IMR-90 (cell line): Measurements from ENCODE around the gene PTH1R. TPM values are rescaled to one million over a fixed set of nuclear protein-coding genes. Genes with fewer than 3 reads are reported as not detected.
A peak's percentile ranks its signal among the peaks of the same experiment; 100 is the strongest.

Experiments used
- ATAC-seq: fragments of 200-7000 bp; cut with Tn5 transposase; 2 replicates; pipeline ENCODE4 v1.9.1; 2020; ENCODE audit warnings: low read depth, mild to moderate bottlenecking, moderate library complexity
- BruUV-seq: library from RNA; stranded (reverse); fragments of 400-500 nt; replicated peaks from 2 replicates; lab custom pipeline; 2021; lab: Mats Ljungman, UMichigan
- CTCF ChIA-PET: fragments of 300-600 bp; formaldehyde crosslinking; extraction: SDS; loops from one replicate; lab custom pipeline; 2021; ENCODE audit warnings: antibody characterized with exemption; lab: Yijun Ruan, JAX
- POLR2A ChIA-PET: fragments of 300-600 bp; sonication (Branson Sonifier 250); formaldehyde crosslinking; loops from one replicate; lab custom pipeline; 2022; ENCODE audit warnings: antibody characterized with exemption; ENCODE audit not compliant: unreplicated experiment; lab: Charles Lee
- DNase-seq: peaks from one replicate; pipeline ENCODE4 v3.0.0; 2013
- H2AFZ ChIP-seq: replicated peaks from 2 replicates; pipeline ENCODE3; 2013; ENCODE audit warnings: low read length, mild to moderate bottlenecking; ENCODE audit not compliant: poor library complexity
- H2AK5ac ChIP-seq: 2 replicates; pipeline ENCODE4 v1.6.1; 2013; ENCODE audit warnings: low read depth, low read length, inconsistent platforms
- H2AK9ac ChIP-seq: replicated peaks from 2 replicates; pipeline ENCODE3; 2013; ENCODE audit warnings: mild to moderate bottlenecking, low read depth, low read length, moderate library complexity; ENCODE audit not compliant: poor library complexity
- H2BK120ac ChIP-seq: 2 replicates; pipeline ENCODE4 v1.6.1; 2013; ENCODE audit warnings: low read depth, low read length, inconsistent platforms
- H2BK15ac ChIP-seq: 3 replicates; pipeline ENCODE4 v1.6.1; 2013; ENCODE audit warnings: low read depth, low read length, inconsistent platforms
- H2BK20ac ChIP-seq: 2 replicates; pipeline ENCODE4 v1.6.1; 2013; ENCODE audit warnings: low read depth, mild to moderate bottlenecking, inconsistent platforms, low read length, moderate library complexity
- H2BK5ac ChIP-seq: 2 replicates; pipeline ENCODE4 v1.6.1; 2013; ENCODE audit warnings: mild to moderate bottlenecking, low read depth, low read length, inconsistent platforms; ENCODE audit not compliant: poor library complexity, severe bottlenecking
- H3K14ac ChIP-seq: replicated peaks from 2 replicates; pipeline ENCODE4 v1.6.1; 2013; ENCODE audit warnings: low read depth, low read length, inconsistent platforms
- H3K18ac ChIP-seq: 2 replicates; pipeline ENCODE4 v1.6.1; 2013; ENCODE audit warnings: low read depth, low read length, control low read depth
- H3K23ac ChIP-seq: 2 replicates; pipeline ENCODE4 v1.6.1; 2013; ENCODE audit warnings: low read depth, low read length, inconsistent platforms
- H3K27ac ChIP-seq: 2 replicates; pipeline ENCODE4 v1.5.1; 2013; ENCODE audit warnings: mild to moderate bottlenecking, control low read depth, low read length; ENCODE audit not compliant: insufficient read depth
- H3K27me3 ChIP-seq: 2 replicates; pipeline ENCODE4 v1.6.1; 2013; ENCODE audit warnings: low read length; ENCODE audit not compliant: control insufficient read depth, insufficient read depth
- H3K36me3 ChIP-seq: 2 replicates; pipeline ENCODE4 v1.6.1; 2013; ENCODE audit warnings: low read length, mixed read lengths; ENCODE audit not compliant: control insufficient read depth, insufficient read depth
- H3K4ac ChIP-seq: 2 replicates; pipeline ENCODE4 v1.6.1; 2013; ENCODE audit warnings: low read depth, low read length, inconsistent platforms
- H3K4me1 ChIP-seq: 2 replicates; pipeline ENCODE4 v1.6.1; 2013; ENCODE audit warnings: low read length, mixed read lengths; ENCODE audit not compliant: control insufficient read depth, insufficient read depth
- H3K4me2 ChIP-seq: 2 replicates; pipeline ENCODE4 v1.6.1; 2013; ENCODE audit warnings: low read depth, mild to moderate bottlenecking, control low read depth, low read length, moderate library complexity
- H3K4me3 ChIP-seq: 2 replicates; pipeline ENCODE4 v1.5.1; 2013; ENCODE audit warnings: low read depth, mild to moderate bottlenecking, control low read depth, low read length, moderate library complexity; ENCODE audit not compliant: insufficient read depth
- H3K56ac ChIP-seq: 2 replicates; pipeline ENCODE4 v1.6.1; 2013; ENCODE audit warnings: low read length, inconsistent platforms; ENCODE audit not compliant: insufficient read depth; ENCODE audit errors: extremely low read depth
- H3K79me1 ChIP-seq, 2 experiments: 2 replicates each; pipeline ENCODE4 v1.6.1; 2013; ENCODE audit warnings: low read length in 2 of 2, inconsistent platforms in 1 of 2, low read depth in 1 of 2
- H3K9ac ChIP-seq: 2 replicates; pipeline ENCODE4 v1.6.1; 2013; ENCODE audit warnings: low read depth, low read length, control low read depth
- H3K9me1 ChIP-seq: 2 replicates; pipeline ENCODE4 v1.6.1; 2013; ENCODE audit warnings: low read length, inconsistent platforms; ENCODE audit not compliant: insufficient read depth
- H3K9me3 ChIP-seq: 2 replicates; pipeline ENCODE4 v1.6.1; 2013; ENCODE audit warnings: low read length; ENCODE audit not compliant: control insufficient read depth, insufficient read depth
- H4K20me1 ChIP-seq: 2 replicates; pipeline ENCODE4 v1.6.1; 2013; ENCODE audit warnings: low read length, inconsistent platforms; ENCODE audit not compliant: insufficient read depth
- H4K5ac ChIP-seq: 2 replicates; pipeline ENCODE4 v1.6.1; 2013; ENCODE audit warnings: mild to moderate bottlenecking, low read depth, low read length, control low read depth
- H4K8ac ChIP-seq, 2 experiments: 2 replicates each; pipeline ENCODE4 v1.6.1; 2013; ENCODE audit warnings: low read depth in 2 of 2, low read length in 2 of 2, control low read depth in 1 of 2, inconsistent platforms in 1 of 2
- H4K91ac ChIP-seq: 2 replicates; pipeline ENCODE4 v1.6.1; 2013; ENCODE audit warnings: low read depth, low read length, inconsistent platforms; ENCODE audit not compliant: insufficient read depth
- POLR2A ChIP-seq: IDR thresholded peaks from 2 replicates; pipeline ENCODE4 v1.6.1; 2012; ENCODE audit warnings: mild to moderate bottlenecking, low read depth, low read length
- WGBS, 2 experiments: methylation state at CpG; one replicate each; pipeline versions ENCODE4 v1.1.5 to v1.1.7; 2013; ENCODE audit warnings: missing lambda C conversion rate in 2 of 2; ENCODE audit not compliant: insufficient read length in 1 of 2; ENCODE audit errors: extremely low coverage in 2 of 2; 5-methylcytosine and 5-hydroxymethylcytosine counted together
- dilution Hi-C: fragments of 300-500 bp; cut with HindIII; formaldehyde crosslinking; loops from one replicate; pipeline ENCODE4 v1.14.3; 2018; ENCODE audit warnings: low sequenced_read_pairs; ENCODE audit not compliant: unreplicated experiment
- in situ Hi-C: fragments of 300-500 bp; cut with MboI; formaldehyde crosslinking; loops from 3 replicates; pipeline ENCODE4 v1.14.3; 2019; ENCODE audit warnings: low sequenced_read_pairs, inconsistent platforms, mixed read lengths
- intact Hi-C: fragments of 100-400 bp; cut with micrococcal nuclease; formaldehyde crosslinking; loops from 2 replicates; pipeline ENCODE4 v1.10.0; 2022
- polyA plus RNA-seq, 3 experiments: library from polyadenylated mRNA; depleted of rRNA; stranded (reverse); fragments of >200 nt; gene quantifications; 2 replicates each; pipeline ENCODE4 v1.2.3, GENCODE V29; 2012; ENCODE audit warnings: low replicate concordance in 1 of 3
- total RNA-seq: library from RNA; depleted of rRNA; stranded (reverse); fragments of >200 nt; gene quantifications from 2 replicates; pipeline ENCODE4 v1.2.3, GENCODE V29; 2012

PTH1R gene
- total and polyA plus RNA-seq, 2 of the 4 experiments (the other 2 are of a cell fraction), result 0.15 to 0.18 TPM

GRCh38 chr3:46881596-46882376 is 4.3 kb downstream of the PTH1R start:
- BruUV-seq, result no TSS peak
- peak; percentile 31 for ATAC-seq
- WGBS, 2 experiments, result 4% methylated on average over 19 of the region's 83 CpGs; no CpG with 5 or more reads in 1 of the 2 experiments
- H4K20me1 ChIP-seq, result no peaks in the 10 kb centered on the region
- peak overlapping the region; percentile 51; the same call in 1 of the 2 replicates for H3K4me3 ChIP-seq
- no peaks in the 10 kb centered on the region for H3K36me3 ChIP-seq
- H3K79me1 ChIP-seq, result no peaks in the 10 kb centered on the region
- no peak overlapping the region for H3K56ac ChIP-seq
- H2BK20ac ChIP-seq, result no peak overlapping the region
- intact Hi-C loops, result loop anchor here (1.0 kb wide), 1 partner anchor 27 kb away; no protein-coding TSS in a partner anchor
- no peak overlapping the region for H3K14ac ChIP-seq
- H3K9ac ChIP-seq, result peak overlapping the region; percentile 12; the same call in 1 of the 2 replicates
- H3K18ac ChIP-seq, result no peak overlapping the region
- in situ Hi-C loops, result loop anchor here (25.0 kb wide), 1 partner anchor 394 kb away; the partner anchor contains the start of gene RTP3
- no peak overlapping the region for H4K5ac ChIP-seq
- H2AK9ac ChIP-seq, result no peak overlapping the region
- ChIA-PET CTCF (interaction anchor here (1.0 kb wide), 1 partner anchor 8 kb away, joined by 6 read pairs; no protein-coding TSS in a partner anchor), POLR2A (interaction anchor here (0.6 kb wide), 1 partner anchor 261 kb away, joined by 3 read pairs; no protein-coding TSS in a partner anchor)
- no peak overlapping the region for H2BK5ac ChIP-seq
- H4K91ac ChIP-seq, result no peak overlapping the region
- H3K27me3 ChIP-seq, result peaks cover 58% of the 10 kb centered on the region
- no peaks in the 10 kb centered on the region for H3K4me1 ChIP-seq
- H2BK15ac ChIP-seq, result no peak overlapping the region
- H3K4me2 ChIP-seq, result peak overlapping the region; percentile 88; the same call in 1 of the 2 replicates
- no peak overlapping the region for H4K8ac ChIP-seq
- no peak overlapping the region for H2BK120ac ChIP-seq
- H2AK5ac ChIP-seq, result no peak overlapping the region
- no peaks in the 10 kb centered on the region for H3K9me1 ChIP-seq
- no peak for DNase-seq
- no peak overlapping the region for H3K27ac ChIP-seq
- no peak for TF ChIP-seq POLR2A
- H3K9me3 ChIP-seq, result no peaks in the 10 kb centered on the region
- peak overlapping the region; percentile 72 for H2AFZ ChIP-seq
- dilution Hi-C loops, result no loop called here
- H3K23ac ChIP-seq, result no peak overlapping the region
- H3K4ac ChIP-seq, result no peak overlapping the region
